ENCODE data around the gene MMP20.

Gene MMP20

DNA sequence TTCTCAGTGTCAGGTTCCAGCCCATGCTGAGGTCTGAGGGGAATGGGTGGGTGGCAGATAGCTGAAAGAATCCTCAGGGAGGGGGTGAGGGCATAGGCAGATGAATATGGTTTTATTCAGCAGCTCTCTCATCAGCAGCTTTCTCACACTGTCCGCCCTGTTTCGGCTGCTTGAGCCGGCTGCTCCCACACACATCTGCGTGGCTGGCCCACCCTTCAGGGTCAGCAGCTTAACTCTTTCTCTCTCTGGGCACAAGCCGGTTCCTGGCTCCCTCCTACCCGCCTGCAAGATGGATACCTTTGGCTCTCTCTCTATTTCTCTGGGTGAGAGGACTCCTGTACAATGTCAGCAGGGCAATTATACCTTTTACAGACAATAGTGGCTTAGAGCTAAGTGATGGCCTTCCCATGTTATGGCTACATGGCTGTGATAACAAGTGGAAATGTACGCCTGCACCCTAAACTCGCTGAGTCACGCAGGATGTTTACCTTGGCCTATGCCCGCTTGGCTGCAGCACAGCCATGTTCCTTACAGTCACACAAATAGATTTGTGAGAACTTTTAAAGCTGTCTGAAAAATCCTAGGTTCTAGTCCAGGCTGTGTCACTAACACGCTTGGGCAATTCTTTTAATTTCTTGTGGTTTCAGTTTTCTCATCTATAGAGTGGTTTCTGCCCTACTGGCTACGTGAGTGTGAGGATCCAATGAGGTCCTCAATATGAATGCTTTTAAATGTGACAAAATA lies 4.1 kb downstream of the MMP20 start:
- no peak for DNase-seq

DNA sequence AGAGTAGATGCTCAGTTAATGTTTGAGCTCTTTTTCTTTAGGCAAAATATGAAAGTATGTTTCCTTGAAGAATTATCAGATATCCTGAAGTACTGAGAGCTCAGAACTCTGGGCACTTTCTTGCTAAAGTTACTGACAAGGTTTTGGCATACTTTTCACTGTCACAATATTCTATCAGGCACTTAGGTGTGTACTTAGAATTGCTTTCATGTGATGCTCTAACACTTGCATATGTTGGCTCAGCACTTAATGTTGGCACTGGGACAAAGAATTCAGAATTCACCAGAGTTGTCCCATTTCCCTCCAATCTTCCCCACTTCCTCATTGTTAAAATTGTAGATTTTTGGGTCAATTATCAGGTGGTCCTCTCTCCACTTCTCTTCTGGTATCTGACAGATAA lies 5.0 kb downstream of the MMP20 start:
- DNase-seq, result no peak

DNA sequence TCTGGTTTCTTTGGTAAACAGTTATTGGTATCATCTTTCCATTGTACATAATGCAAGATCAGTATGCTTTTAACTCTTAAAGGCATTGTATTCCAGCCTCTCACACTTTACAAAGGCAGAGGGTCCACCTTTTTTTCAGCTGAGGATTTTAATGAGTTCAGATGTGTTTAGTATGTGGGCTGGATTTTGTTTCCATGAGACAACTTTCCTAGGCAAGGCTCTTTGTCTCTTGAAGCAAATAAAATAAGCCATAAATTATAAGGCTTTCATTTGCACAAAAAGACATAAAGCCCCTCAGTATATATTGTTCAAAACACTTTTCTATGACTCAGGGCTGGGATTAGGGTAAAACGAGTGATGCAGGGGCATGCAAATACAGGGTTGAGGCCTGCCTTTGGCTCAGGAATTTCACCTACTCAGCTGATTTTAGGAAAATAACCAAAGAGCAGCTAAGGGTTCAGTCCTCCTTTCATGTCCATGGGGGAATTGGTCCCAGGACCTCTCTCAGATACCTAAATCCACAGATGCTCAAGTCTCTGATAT lies 7.6 kb downstream of the MMP20 start:
- DNase-seq, result no peak

DNA sequence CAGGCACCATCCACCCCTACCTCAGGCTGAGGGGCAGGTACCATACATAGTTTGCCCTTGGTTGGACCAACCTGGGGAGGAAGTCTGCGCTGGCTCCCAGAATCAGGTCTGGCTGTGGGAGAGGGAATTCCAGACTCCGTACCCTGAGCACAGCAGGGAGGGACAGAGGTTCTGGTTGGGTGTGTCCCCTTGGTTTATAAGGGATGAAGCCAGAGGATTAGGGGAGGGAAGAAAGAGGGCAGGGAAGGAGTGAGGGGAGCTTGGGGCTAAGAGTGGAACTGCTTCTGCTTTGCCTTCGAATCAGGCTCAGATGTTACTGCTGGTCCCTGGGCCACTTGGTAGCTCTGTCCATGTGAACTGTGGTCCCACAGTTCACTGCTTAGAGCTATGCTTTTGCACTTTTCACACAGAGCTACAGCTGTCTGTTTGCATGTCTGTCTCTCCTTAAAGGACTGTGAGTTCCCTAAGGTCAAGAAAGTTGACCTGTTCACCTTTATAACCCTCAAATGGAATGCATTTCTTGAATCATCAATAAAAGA lies 9.2 kb downstream of the MMP20 start:
- DNase-seq, result no peak

DNA sequence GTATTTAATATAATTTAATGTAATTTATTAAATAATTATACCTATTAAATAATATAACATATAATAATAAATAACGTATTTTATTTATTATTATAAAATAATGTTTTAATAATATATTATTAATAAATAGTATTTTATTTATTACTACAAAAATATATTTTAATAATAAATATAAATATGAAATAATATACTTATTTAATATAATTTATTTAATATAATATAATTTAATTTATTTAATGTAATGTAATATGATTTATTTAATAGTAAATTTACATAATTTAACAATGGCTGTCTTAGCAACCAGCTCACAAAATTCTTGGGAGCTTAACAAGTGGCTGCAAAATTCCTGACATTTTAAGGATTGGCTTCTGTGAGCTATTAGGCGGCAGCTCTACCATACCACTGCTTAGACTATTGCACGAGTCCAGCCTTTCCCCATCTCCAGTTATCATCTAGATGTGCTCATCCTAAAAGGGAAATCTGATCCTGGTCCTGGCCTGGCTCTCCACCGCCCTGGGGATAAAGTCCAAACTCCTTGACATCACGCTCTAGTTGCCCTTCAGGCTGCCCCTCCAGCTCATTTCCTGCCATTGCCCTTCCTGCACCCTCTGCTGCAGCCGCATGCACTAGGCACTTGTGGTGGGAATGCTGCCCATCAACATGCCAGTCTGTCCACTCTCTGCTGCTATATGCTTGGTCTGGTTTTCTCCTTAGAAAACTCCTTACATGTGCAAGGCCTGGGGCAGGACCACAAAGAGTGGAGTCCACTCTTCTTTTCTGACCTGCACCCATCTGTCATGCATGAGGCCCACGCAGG lies 9.8 kb downstream of the MMP20 start:
- no peak for DNase-seq

DNA sequence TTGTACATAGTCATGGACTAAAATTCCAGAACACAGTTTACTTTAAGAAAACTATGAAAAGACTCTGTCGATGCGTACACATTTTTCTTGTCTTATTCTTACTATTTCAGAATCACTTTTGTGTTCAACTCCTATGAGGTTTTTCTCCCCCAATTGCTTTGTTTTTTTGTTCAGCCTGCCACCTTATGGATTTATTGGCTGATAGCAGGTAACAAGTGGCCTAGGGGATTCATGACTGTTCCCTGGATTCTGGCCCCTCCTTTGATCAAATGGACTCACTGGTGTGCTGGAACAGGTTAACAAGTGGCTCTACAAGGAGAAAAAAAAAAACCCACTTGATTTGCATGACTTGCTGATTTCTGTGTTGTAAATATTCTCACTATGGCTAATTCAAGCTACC lies 10.6 kb downstream of the MMP20 start:
- no peak for DNase-seq

DNA sequence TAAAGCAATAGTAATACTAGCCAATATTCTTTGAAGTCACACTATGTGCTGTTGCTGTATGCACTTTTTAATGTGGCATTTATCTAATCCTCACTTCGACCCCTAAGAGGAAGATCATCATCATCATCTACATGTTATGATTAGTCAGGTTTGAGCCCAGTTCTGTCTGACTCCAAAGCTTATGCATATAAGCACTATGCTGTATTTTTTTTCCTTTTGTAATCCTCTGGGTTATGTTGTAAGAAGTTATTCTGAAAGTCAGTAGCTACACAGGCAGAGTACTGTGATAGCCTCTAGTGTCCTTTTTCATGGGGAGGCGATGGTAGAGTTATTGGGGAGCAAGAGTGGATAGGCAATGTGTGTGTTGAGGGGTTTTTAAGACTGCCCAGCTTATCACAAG lies 11.1 kb downstream of the MMP20 start:
- DNase-seq, result no peak

DNA sequence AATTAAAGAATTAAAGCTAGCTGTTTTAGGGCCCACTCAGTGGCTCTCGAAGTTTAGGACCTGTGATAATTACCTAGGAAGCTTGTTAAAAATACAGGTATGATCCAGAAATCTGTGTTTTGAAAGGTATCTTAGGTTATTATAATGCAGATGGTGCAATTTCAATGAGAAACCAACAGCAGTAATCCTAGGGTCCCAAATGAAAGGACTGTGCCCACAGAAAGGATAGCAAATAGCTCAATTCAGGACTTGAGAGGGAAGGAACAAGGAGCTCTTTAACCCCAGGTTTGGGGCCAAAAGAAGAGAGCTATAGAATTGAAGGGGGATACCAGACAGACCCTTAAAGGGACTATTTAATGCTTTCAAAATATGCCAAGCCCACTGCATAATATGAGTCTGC lies 11.7 kb downstream of the MMP20 start:
- DNase-seq, result no peak

DNA sequence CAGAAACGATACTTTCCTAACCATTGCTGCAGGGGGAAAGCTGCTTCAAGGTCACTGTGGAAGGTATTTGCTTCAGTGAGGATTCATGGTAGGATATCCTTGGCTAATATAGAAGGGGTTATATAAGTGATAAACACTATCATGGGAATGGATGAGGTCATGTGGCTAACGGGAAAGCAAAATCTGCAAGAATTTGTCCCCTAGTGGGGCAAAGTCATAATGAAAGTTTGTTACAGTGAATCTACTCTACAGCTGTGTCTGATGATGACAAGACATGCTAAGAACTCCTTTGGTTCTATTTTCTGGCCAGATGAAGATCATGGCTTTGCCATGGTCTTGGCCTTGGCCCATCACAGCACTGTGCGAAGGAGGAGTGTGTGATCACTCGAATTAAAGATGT lies 13.8 kb downstream of the MMP20 start:
- DNase-seq, result no peak

DNA sequence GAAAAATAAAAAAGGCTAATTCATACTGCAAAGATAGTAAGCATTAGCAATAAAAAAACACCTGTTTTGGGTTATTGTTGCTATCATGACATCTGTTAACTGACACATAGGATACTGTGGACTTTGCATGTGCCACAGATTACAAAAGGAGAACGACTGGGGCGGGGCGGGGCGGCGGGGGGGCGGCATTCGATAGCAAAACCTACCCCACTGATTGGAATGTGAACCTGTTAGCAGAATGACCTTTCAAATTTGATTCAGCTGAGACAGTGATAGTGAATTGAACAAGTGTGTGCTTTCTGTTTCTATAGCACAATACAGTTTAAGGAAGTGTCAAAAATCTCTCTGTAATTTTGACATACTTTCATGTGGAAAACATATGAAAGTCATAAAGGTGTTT lies 14.9 kb downstream of the MMP20 start:
- DNase-seq, result no peak

DNA sequence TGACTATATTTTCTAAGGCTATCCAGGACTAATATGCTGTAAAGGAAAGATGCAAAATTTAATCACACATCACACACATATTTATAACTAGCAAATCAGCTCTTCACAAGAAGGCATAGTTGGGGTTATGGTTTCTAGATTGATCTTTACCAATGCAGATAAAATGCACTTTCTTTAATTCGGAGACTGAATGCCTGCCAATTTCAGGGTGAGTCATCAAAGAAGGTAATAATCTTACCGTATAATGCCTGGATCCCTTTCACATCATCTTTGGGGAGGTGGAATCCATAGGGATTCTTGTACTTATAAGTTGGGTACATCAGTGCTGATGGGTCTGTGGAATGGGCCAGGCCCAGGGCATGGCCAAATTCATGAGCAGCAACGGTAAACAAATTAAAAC lies 16.4 kb downstream of the MMP20 start:
- no peak for DNase-seq

DNA sequence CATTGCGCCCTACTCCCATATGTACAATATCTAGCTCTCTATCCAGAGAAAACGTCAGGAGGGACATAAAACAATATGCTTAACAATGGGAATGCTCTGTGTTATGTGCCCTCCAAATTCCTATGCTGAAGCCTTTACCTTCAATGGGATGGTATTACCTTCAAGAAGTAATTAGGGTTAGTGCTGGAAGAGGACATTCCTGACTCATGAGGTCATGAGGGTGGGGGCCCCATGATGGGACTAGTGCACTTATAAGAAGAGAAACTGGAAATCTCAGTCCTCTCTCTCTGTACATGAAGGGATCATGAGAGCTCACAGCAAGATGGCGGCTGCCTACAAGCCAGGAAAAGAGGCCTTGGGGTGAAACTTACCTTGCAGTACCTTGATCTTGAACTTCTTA lies 20.3 kb downstream of the MMP20 start:
- no peak for DNase-seq

DNA sequence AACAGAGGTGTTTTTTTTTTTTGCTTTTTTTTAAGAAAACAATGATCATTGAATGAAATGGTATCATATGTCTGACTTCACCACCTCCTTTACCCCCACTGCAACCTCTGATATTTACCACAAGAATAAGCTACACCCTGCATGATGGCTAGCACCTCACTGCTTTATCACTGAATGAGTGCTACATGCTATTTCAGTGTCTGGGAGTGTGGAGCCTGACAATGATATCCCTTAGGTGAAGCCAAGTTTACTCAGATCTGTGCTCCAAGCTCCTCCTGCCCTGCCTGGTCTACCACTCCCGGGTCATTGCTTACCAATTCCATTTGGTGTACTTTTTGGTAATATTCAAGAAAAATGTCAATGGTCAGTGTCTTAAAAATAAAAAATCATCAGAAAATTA lies 21.1 kb downstream of the MMP20 start:
- no peak for DNase-seq

DNA sequence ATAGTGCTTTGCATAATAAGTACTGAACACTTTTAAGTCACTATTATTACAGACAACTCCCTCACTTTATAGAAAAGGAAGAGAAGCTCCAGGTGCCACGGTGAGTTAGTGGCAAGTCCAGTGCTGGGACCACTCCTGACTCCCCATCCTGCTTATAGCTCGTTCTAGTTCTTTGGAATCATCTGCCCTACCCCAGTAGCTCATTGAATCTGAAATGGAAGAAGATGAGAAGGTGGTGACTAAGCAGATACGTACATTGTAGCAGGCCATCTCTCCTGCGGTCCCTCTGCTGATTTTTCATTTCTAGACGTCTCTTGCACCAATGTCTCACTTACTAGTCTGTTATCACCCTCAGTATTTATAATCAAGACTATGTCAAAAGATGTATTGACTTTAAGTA lies 21.6 kb downstream of the MMP20 start:
- no peak for DNase-seq

DNA sequence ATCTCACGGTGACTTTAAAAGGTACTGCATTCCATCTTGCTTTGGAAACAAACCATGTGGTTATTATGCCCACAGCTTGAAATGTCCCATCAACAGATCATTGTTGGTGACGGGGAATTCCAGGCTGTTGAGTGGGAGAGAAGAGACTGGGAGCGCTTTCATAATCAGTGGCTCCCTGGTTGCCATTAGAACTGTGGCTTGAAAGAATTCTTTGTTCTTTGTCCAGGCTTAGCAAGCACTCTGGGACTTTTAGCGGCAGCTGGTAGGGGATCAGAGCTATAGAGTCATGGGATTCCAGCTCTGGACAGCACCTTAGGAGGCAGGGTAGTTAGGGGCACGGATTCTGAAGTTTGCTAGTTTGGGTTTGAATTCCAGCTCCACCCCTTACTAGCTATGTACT lies 22.0 kb downstream of the MMP20 start:
- no peak for DNase-seq

DNA sequence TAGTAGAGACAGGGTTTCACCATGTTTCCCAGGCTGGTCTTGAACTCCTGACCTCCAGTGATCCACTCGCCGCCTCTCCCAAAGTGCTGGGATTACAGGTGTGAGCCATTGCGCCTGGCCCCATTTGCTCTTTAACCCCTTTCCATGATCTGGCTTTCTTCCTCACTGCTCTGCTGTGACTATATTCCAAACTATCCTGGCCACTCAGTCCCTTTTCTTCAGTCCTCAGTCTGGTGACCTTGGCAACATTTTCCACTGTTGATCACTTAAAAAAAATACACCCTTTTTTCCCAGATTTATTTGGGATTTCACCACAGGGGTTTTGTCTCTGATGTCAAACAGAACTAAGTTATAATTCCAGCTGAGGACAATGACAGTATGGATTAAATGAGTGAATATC lies 24.5 kb downstream of the MMP20 start:
- DNase-seq, result no peak

DNA sequence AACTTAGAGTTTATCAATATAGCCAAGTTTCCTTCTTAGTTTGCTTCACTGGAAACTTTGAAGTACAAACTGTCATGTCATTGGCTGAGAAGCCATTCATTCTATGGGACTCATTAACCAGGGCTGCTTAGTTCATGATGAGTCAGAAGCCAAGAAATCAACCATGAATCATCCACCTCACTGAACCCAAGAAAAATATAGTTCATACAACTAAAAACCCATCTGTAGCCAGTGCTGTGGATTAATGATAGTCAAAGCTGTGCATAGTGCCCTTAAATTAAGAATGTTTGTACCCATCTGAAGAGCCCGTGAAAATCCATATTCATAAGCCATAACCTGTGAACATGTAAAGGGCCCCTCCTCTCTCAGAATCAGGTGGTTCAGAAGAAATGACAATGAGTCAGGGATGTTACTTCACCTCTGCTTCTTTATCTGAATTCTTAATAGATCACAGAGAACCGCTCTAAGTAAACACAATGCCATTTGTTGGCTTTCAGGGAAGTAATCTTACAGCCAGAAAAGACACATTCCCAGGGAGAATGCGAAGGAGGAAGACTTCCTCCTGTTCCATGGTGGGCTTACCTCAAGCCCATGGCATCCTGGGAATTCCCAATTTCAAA lies 25.4 kb downstream of the MMP20 start:
- no peak for DNase-seq

DNA sequence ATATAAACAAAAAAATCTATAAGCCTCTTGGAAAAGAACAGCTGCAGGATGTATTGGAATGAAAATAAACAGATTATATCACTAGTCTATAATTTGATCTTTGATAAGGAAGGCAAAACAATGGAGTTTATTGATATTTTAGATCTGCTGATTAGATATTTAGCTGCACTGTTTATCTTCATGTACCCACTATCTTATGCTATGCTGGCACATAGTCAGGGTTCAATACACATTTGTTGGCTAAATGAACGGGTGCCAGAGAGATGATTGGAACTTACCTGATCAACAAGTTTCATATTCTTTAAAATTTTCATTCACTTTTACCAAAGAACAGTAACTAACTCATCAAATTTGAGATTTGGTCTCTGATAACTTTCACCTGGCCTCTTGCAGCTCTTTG lies 26.9 kb downstream of the MMP20 start:
- DNase-seq, result no peak

DNA sequence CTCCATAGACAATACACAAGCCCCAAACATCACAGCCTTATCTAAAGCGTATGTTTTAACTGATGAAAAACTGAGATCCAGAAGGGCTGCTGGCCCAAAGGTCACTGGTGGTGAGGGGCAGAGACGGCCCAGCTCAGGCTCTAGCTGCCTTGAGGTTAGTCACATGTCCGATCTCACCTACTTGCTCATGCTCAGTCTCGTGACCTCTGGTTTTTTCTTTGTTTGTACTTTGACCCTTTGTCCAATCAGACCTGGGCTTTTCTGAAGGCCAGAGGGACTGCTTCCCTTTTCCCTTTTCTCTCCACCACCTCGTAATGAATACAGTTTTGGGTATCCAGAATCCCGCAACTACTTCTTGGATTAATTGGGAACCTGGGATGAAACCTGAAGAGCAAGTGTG lies 28.6 kb downstream of the MMP20 start:
- DNase-seq, result no peak

DNA sequence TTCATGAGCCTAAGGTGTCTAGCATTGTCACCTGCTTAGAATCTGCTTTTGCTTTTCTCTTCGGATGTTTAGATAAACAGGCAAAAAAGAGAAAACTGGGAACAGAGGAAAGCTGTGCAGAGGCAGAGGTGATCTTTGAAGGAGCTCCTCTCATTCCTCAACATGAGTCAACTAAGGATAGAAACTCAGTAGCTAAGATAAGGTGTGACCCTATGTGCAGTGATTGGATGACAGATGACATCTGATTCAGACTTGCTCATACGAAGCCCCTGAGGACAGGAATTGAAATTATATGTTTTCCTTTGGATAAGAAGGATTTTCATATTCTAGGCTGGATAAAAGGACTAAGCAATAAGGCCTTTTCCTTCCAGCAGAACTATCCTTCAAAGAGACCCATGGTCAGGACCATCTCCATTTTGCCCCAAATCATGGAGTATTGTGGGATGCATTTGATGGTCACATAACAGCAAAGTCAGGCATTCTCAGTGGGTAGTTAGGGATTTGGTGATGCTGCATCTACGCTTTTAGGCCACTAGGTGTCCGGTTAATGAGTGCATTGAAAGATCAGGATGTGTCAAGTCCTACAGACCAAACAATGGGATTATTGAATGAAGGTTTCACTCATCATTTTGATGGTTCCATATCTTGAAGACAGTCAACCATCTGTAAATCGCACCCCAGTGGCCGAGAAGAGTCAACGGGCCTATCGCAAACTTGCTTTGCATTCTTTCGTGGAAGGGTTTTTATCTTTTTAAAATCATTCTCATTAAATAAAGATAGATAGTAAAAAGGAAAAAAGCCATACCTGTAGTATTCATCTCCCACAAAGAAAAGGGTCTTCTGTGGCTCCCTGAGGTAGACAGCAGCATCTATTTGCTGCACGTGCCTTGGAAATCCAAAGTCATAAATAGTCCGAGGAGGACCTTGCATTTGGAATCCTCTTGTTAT lies 32.2 kb downstream of the MMP20 start:
- DNase-seq, result no peak

DNA sequence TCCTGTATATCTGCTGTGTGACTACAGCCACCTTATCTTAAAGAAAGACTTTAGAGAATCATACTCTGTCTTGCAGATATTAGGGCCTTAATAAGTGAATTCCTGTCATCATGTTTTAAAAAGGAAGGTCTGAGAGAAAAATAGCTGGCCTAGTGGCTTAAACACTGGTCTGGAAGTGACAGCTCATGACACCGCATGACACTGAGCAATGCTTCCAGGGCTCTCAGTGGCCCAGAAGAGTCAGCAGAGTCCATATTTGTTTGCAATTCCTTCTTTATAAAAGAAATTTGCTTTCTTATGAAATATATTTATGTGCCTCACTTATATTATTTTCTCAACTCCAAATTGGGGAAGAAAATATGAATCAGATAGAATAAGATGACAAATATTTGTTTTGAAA lies 33.0 kb downstream of the MMP20 start:
- DNase-seq, result no peak

DNA sequence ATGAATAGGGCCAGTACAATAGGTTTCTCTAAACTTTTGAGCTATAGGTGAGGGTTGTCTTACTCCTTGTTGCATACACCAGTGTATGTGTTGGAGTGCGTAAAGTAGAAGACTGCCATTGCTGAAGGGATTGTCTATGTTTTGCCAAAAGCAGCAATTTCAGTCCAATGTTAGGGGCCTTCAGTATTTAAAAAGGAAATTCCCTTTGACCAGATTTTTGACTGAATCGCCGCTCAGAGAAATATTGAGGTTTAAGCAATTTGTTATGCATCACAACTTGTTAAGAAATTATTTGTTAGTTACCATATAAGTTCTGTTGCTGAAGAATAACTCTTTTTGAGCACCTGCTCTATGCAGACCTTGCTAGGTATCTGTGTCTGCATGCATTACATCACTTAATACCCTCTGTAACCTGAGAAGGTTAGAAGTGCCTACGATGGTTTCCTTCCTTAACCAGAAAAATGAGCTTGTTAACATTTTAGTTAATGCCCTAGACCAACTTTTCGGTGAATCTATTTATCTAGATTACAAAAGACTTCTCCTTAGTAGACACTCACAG lies 33.9 kb downstream of the MMP20 start:
- no peak for DNase-seq

All from CD4-positive, alpha-beta T cell treated with Interleukin-17A for 1 hour (primary cell).